Cardiac muscle cell (in vitro differentiated cells and primary cell): ENCODE measurements around the gene CIB2. TPM values are rescaled to one million over a fixed set of nuclear protein-coding genes. Genes with fewer than 3 reads are reported as not detected.
A peak's percentile ranks its signal among the peaks of the same experiment; 100 is the strongest.

Experiments
- DNase-seq, 2 donors: peaks; one replicate each; pipeline versions ENCODE4 v3.0.0 to v3.0.0-alpha.2; 2010 to 2017; ENCODE audit warnings: low read depth in 1 of 2, low spot score in 1 of 2
- H3K27ac ChIP-seq: fragments of 200-600 bp; sonication (generic); 2 replicates; pipeline ENCODE4 v1.5.1; 2016
- H3K27me3 ChIP-seq: fragments of 200-600 bp; sonication (generic); 2 replicates; pipeline ENCODE4 v1.6.0; 2016; ENCODE audit warnings: control low read depth
- H3K36me3 ChIP-seq: fragments of 200-600 bp; sonication (generic); 2 replicates; pipeline ENCODE4 v1.5.1; 2016; ENCODE audit warnings: control low read depth
- H3K4me1 ChIP-seq: fragments of 200-600 bp; sonication (generic); 2 replicates; pipeline ENCODE4 v1.8.1; 2017; ENCODE audit warnings: low read depth, mild to moderate bottlenecking, mixed run types
- H3K4me3 ChIP-seq: fragments of 200-600 bp; sonication (generic); 2 replicates; pipeline ENCODE4 v1.5.1; 2016; ENCODE audit warnings: mild to moderate bottlenecking
- H3K9me3 ChIP-seq: fragments of 200-600 bp; sonication (generic); 2 replicates; pipeline ENCODE4 v1.5.1; 2017; ENCODE audit warnings: low read depth, mild to moderate bottlenecking, control low read depth
- CTCF ChIP-seq: IDR thresholded peaks from 2 replicates; pipeline ENCODE4 v1.5.1; 2012; ENCODE audit warnings: low read depth, mild to moderate bottlenecking, low read length
- polyA plus RNA-seq: library from polyadenylated mRNA; unstranded; fragments of >200 nt; fragmentation: Nextera tagmentation; extraction: Ambion mirVana; gene quantifications from 2 replicates; pipeline ENCODE4 v1.2.1, GENCODE V29; 2016
- total RNA-seq: library from RNA; depleted of rRNA; stranded (reverse); fragments of >200 nt; gene quantifications from 2 replicates; pipeline ENCODE4 v1.2.3, GENCODE V29; 2016

Gene CIB2
- total and polyA plus RNA-seq, 2 experiments from 2014 or later: 59.9 to 63.4 TPM

- Histone ChIP-seq H3K4me3 (no peak overlapping the region), H3K9me3 (no peaks in the 10 kb centered on the region), H3K27ac (no peak overlapping the region), H3K36me3 (no peaks in the 10 kb centered on the region), H3K27me3 (no peaks in the 10 kb centered on the region), H3K4me1 (peaks cover 6% of the 10 kb centered on the region)
- no peak for DNase-seq
- no peak for TF ChIP-seq CTCF
Observed at GRCh38 chr15:78082106-78082742, 49.0 kb downstream of the CIB2 start.

GRCh38 chr15:78080088-78080460, 51.2 kb downstream of the CIB2 start:
- TF ChIP-seq CTCF: no peak
- DNase-seq: no peak
- Histone ChIP-seq H3K9me3 (no peaks in the 10 kb centered on the region), H3K36me3 (no peaks in the 10 kb centered on the region), H3K27ac (no peak overlapping the region), H3K4me3 (no peak overlapping the region), H3K4me1 (peaks cover 6% of the 10 kb centered on the region), H3K27me3 (no peaks in the 10 kb centered on the region)

- no peaks in the 10 kb centered on the region for H3K9me3 ChIP-seq
- H3K4me1 ChIP-seq: peaks cover 6% of the 10 kb centered on the region
- H3K36me3 ChIP-seq: no peaks in the 10 kb centered on the region
- DNase-seq: peak in 1 of 2 donors; percentile 35
- H3K27me3 ChIP-seq: no peaks in the 10 kb centered on the region
- H3K27ac ChIP-seq: peak overlapping the region; percentile 27
- no peak overlapping the region for H3K4me3 ChIP-seq
- TF ChIP-seq CTCF: no peak
Observed at GRCh38 chr15:78079298-78080087, 51.8 kb downstream of the CIB2 start.

- no peaks in the 10 kb centered on the region for H3K36me3 ChIP-seq
- no peak for DNase-seq
- H3K4me1 ChIP-seq: peaks cover 6% of the 10 kb centered on the region
- no peaks in the 10 kb centered on the region for H3K9me3 ChIP-seq
- no peaks in the 10 kb centered on the region for H3K27me3 ChIP-seq
- TF ChIP-seq CTCF: no peak
- H3K27ac ChIP-seq: no peak overlapping the region
- peak overlapping the region; percentile 51 for H3K4me3 ChIP-seq
Observed at GRCh38 chr15:78077871-78078210, 53.4 kb downstream of the CIB2 start.

- DNase-seq: peak; percentile 65 to 79
- H3K4me3 ChIP-seq: peak within 1 kb of the TSS; percentile 51
- H3K27ac ChIP-seq: no peak within 1 kb of the TSS
- no peaks in the 10 kb centered on the region for H3K27me3 ChIP-seq
- TF ChIP-seq CTCF: no peak
- no peaks in the 10 kb centered on the region for H3K9me3 ChIP-seq
- H3K36me3 ChIP-seq: no peaks in the 10 kb centered on the region
- H3K4me1 ChIP-seq: peaks cover 6% of the 10 kb centered on the region
Observed at GRCh38 chr15:78077053-78077870, 54.0 kb downstream of the CIB2 start, which contains the start of gene TBC1D2B. TBC1D2B (minus strand) TSS chr15:78077711; CDS start chr15:78077652, 59 bp downstream.
